Astrocyte of the cerebellum (primary cell): ENCODE data around the gene FLOT1.
A peak's percentile ranks its signal among the peaks of the same experiment; 100 is the strongest.

ENCODE experiments used
- DNase-seq: peaks from one replicate; pipeline ENCODE4 v3.0.0-alpha.2; 2011; ENCODE audit warnings: low read depth
- H3K4me3 ChIP-seq: 2 replicates; pipeline ENCODE4 v1.5.1; 2011; ENCODE audit warnings: mild to moderate bottlenecking, low read depth, low read length, moderate library complexity
- CTCF ChIP-seq: IDR thresholded peaks from 2 replicates; pipeline ENCODE4 v1.5.1; 2012; ENCODE audit warnings: low read length, low read depth, moderate library complexity, mild to moderate bottlenecking; ENCODE audit errors: missing control alignments
- in situ Hi-C: cut with HindIII; loops from 2 replicates; pipeline ENCODE4 v1.10.0; 2017; ENCODE audit warnings: low sequenced_read_pairs

FLOT1 gene

GRCh38 chr6:30716879-30717128 lies 25.7 kb downstream of the FLOT1 start:
- TF ChIP-seq CTCF = no peak
- peak overlapping the region; percentile 81 for H3K4me3 ChIP-seq
- in situ Hi-C loops = no loop called here
- DNase-seq = no peak

GRCh38 chr6:30714263-30714662 lies 28.2 kb downstream of the FLOT1 start:
- no peak for TF ChIP-seq CTCF
- in situ Hi-C loops = no loop called here
- H3K4me3 ChIP-seq = no peak overlapping the region
- no peak for DNase-seq

GRCh38 chr6:30712441-30712945 lies 30.0 kb downstream of the FLOT1 start:
- no peak overlapping the region for H3K4me3 ChIP-seq
- in situ Hi-C loops = no loop called here
- no peak for TF ChIP-seq CTCF
- DNase-seq = no peak

GRCh38 chr6:30711758-30712380 lies 30.6 kb downstream of the FLOT1 start:
- in situ Hi-C loops = no loop called here
- no peak overlapping the region for H3K4me3 ChIP-seq
- no peak for DNase-seq
- no peak for TF ChIP-seq CTCF

- DNase-seq = no peak
- no peak overlapping the region for H3K4me3 ChIP-seq
- in situ Hi-C loops = no loop called here
- TF ChIP-seq CTCF = no peak
Measured at GRCh38 chr6:30709101-30709868, 33.2 kb downstream of the FLOT1 start.

- TF ChIP-seq CTCF = no peak
- in situ Hi-C loops = no loop called here
- H3K4me3 ChIP-seq = no peak overlapping the region
- no peak for DNase-seq
Measured at GRCh38 chr6:30707281-30707850, 35.1 kb downstream of the FLOT1 start.
